ENCODE data around the gene PRKG1.

Gene PRKG1

GRCh38 chr10:51125518-51125917, 51.2 kb downstream of the PRKG1 start:
- no peak overlapping the region for H3K4me3 ChIP-seq (ENCODE audit: low read depth, low read length)
- no peak for TF ChIP-seq CTCF (IDR thresholded peaks at IDR 0.05; ENCODE audit: low read depth, low read length)

GRCh38 chr10:51129946-51130544, 55.8 kb downstream of the PRKG1 start:
- no peak overlapping the region for H3K4me3 ChIP-seq (ENCODE audit: low read depth, low read length)
- no peak for TF ChIP-seq CTCF (IDR thresholded peaks at IDR 0.05; ENCODE audit: low read depth, low read length)

GRCh38 chr10:51137756-51138529, 63.7 kb downstream of the PRKG1 start:
- no peak overlapping the region for H3K4me3 ChIP-seq (ENCODE audit: low read depth, low read length)
- TF ChIP-seq CTCF (IDR thresholded peaks at IDR 0.05; ENCODE audit: low read depth, low read length): no peak

GRCh38 chr10:51139176-51139575, 64.9 kb downstream of the PRKG1 start:
- TF ChIP-seq CTCF (IDR thresholded peaks at IDR 0.05; ENCODE audit: low read depth, low read length): no peak

GRCh38 chr10:51141010-51141409, 66.7 kb downstream of the PRKG1 start:
- TF ChIP-seq CTCF (IDR thresholded peaks at IDR 0.05; ENCODE audit: low read depth, low read length): no peak
- H3K4me3 ChIP-seq (ENCODE audit: low read depth, low read length): no peak overlapping the region

More at GRCh38 chr10:51139176-51139575, 64.9 kb downstream of the PRKG1 start:
- no peak overlapping the region for H3K4me3 ChIP-seq (ENCODE audit: low read depth, low read length)

GRCh38 chr10:51144161-51144781, 70.0 kb downstream of the PRKG1 start:
- TF ChIP-seq CTCF (IDR thresholded peaks at IDR 0.05; ENCODE audit: low read depth, low read length): no peak
- H3K4me3 ChIP-seq (ENCODE audit: low read depth, low read length): no peak overlapping the region

GRCh38 chr10:51145375-51145774, 71.1 kb downstream of the PRKG1 start:
- H3K4me3 ChIP-seq (ENCODE audit: low read depth, low read length): no peak overlapping the region
- TF ChIP-seq CTCF (IDR thresholded peaks at IDR 0.05; ENCODE audit: low read depth, low read length): no peak
